HG02588 (cell line): ENCODE results near the gene AGTPBP1.
A peak's percentile ranks its signal among the peaks of the same experiment; 100 is the strongest.
"Not testable (repeated sequence)": the region's sequence is repeated elsewhere in the genome, so short reads cannot be mapped to it uniquely, and the experiment has no call there.

ENCODE experiments used
- ATAC-seq: cut with Tn5 transposase; IDR thresholded peaks from one replicate; pipeline ENCODE4 v1.9.1; 2021; ENCODE audit warnings: mild to moderate bottlenecking, moderate library complexity; ENCODE audit not compliant: unreplicated experiment

Gene AGTPBP1

GRCh38 chr9:85717818-85718217 is 23.9 kb downstream of the AGTPBP1 start:
- ATAC-seq: not testable (repeated sequence)

DNA sequence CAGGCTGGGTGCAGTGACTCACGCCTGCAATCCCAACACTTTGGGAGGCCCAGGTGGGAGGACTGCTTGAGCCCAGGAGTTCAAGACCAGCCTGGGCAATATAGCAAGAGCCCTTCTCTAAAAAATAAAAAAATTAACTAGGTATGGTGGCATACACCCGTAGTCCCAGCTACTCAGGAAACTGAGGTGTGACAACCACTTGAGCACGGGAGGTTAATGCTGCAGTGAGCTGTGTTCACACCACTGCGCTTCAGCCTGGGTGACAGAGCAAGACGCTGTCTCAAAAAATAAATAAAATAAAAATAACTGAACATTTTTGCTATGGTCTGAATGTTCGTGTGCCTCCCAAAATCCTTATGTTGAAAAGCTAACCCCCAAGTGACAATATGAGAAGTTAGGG is 24.5 kb downstream of the AGTPBP1 start:
- ATAC-seq: no peak

DNA sequence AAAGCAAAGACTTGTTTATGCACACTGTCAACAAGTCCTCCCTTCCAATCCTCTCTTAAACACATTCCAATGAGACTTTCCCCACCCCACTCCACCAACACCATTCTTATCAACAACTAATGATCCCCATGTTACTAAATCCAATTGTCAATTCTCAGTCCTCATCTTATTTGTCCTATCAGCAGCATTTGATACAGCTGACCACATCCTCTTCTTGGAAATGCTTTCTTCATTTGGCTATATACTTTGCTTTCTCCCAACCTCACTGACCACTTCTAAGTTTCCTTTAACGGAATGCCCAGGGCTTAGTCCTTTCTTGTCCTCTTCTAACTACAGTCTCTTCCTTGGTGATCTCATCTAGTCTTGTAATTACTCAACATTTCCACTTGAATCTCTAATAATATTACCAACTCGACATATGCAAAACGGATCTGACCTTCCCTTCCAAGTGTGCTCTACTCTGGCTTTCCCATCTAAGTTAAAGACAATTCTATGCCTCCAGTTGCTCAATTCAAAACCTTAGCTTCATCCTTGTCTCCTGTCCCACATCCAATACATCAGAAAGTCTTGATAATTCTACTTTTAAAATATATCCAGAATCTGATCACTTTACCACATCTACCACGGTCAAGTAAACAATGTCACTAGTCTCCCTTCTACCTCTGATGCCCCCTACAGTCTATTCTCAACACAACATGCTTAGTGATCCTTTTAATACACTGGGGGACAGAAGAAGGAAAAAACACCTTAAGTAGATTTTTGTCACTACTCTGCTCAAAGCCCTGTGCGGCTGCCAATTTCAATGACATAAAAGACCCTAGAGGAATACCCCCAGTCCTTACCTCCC is 25.5 kb downstream of the AGTPBP1 start:
- peak; percentile 74 for ATAC-seq

DNA sequence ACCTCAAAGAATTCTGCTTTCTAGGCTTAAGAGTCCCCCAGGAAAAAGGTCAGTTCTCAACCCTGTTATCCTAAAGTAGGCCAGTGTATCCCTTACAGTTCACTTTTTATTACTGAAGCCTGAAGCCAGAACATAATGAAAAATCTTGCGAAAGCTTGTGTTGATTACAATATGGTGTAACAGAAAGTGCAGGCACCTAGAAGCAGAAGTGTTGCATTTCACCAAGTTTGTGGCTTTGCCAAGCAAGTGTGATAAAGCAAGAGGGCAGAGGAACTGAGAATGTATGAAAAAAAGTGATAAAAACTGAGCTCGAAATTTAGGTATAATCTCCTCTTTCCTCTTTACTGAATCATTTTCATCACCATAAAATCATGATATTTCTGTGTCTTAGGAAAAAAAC is 26.2 kb downstream of the AGTPBP1 start:
- peak; percentile 69 for ATAC-seq

- no peak for ATAC-seq
Observed at GRCh38 chr9:85713897-85714296, 27.9 kb downstream of the AGTPBP1 start.

- no peak for ATAC-seq
Observed at GRCh38 chr9:85704744-85705143, 37.0 kb downstream of the AGTPBP1 start.

DNA sequence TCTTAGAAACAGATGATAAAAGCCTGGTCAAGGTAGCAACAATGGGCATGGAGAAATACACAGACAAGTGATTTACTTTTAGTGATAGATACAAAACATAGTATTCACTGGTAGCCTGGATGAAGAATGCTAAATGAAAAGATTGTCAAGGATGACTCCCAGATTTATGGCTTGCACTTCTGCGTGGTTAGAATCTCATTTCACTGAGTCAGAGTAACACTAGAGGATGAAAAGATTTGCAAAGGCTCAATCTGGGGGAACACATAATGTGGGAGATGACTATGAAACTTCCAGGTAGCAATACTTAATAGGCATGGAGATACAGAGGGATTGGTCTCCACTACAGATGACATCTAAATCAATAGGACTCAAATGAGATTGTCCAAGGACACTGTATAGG is 38.4 kb downstream of the AGTPBP1 start:
- no peak for ATAC-seq

DNA sequence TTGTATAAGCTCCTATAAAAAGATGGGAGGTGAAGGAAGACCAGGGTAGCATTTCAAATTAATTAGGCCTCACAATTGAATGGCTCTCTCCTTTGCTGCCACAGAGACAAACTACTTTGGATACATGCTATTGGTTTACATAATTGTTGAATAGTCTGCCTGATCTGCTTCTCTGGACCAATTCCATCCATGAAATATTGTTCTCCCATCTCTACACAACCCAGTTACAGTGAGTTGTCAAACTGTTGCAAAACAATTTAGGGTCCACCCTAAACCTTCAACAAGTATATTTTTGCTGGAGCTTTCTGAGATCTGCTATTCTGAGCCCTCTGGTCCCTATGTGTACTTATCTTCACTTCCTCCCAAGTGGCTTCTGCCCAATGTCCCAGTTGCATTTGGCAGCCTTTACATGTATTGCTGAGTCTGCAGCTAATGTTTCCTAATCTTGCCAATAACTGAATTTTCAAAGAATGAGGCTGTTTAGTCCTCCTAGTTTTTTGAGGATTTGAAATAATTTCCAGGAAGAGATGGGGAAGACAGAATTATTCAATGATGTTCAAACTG is 38.9 kb downstream of the AGTPBP1 start:
- no peak for ATAC-seq

GRCh38 chr9:85702191-85702590 is 39.6 kb downstream of the AGTPBP1 start:
- ATAC-seq: no peak

GRCh38 chr9:85700330-85700729 is 41.4 kb downstream of the AGTPBP1 start:
- ATAC-seq: no peak

DNA sequence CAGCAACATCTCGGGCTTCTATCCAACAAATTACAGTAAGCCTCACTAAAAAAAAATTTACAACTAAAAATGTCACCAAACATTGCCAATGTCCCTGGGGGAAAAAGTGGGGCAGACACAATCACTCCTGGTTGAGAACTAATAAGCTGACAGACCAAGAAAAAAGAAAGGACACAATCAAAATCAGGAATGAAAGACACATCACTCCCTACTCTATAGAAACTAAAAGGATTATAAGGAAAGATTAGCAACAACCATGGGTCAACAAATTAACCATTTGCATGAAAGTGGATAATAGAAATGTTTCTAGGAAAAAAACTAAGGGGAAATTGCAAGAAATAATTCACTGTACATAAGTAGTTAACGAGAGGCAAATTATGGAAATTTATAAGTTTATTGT is 53.4 kb downstream of the AGTPBP1 start:
- no peak for ATAC-seq

GRCh38 chr9:85685081-85685480 is 56.7 kb downstream of the AGTPBP1 start:
- no peak for ATAC-seq

GRCh38 chr9:85676790-85677189 is 65.0 kb downstream of the AGTPBP1 start:
- no peak for ATAC-seq

DNA sequence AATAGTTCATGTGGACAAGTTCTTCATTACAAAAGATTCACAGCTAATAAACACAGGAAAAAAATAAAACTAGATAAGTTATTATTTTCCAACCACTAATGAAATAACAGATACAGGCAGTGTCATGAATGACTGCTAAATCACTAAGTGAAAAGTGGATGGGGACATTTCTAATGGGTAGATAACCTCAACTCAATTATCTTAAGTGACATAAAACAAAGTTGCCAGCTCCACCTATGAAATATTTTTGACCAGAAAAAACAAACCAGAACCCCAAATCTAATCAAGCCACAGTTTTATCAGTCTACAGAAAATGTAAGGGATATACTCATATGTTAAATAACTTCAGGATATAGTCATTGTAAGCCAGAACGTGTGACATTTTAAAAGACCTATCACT is 74.4 kb downstream of the AGTPBP1 start:
- ATAC-seq: no peak

- no peak for ATAC-seq
Observed at GRCh38 chr9:85666086-85666485, 75.7 kb downstream of the AGTPBP1 start.

DNA sequence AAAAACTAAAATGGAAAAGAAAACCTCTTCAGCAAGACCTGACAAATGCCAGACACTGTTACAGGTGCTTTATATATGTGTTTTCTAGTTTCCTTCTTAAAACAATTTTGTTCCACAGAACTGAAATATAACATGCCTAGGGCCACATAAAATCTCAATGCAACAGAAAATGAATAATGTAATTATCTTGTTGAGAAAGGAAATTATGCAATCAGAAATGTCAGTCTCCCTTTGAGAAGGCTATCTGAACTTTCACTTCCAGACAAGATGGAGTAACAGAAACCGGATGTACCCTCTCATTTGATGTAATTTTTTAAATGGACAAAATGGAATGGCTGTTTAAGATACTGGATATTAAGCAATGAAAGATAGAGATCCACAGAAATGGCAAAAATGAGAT is 79.2 kb downstream of the AGTPBP1 start:
- ATAC-seq: no peak

GRCh38 chr9:85658716-85659115 is 83.0 kb downstream of the AGTPBP1 start:
- no peak for ATAC-seq

- no peak for ATAC-seq
Observed at GRCh38 chr9:85653153-85653552, 88.6 kb downstream of the AGTPBP1 start.

GRCh38 chr9:85647571-85647970 is 94.2 kb downstream of the AGTPBP1 start:
- no peak for ATAC-seq

GRCh38 chr9:85645909-85646627 is 95.7 kb downstream of the AGTPBP1 start:
- ATAC-seq: no peak

GRCh38 chr9:85640425-85640824 is 101.3 kb downstream of the AGTPBP1 start:
- ATAC-seq: no peak

DNA sequence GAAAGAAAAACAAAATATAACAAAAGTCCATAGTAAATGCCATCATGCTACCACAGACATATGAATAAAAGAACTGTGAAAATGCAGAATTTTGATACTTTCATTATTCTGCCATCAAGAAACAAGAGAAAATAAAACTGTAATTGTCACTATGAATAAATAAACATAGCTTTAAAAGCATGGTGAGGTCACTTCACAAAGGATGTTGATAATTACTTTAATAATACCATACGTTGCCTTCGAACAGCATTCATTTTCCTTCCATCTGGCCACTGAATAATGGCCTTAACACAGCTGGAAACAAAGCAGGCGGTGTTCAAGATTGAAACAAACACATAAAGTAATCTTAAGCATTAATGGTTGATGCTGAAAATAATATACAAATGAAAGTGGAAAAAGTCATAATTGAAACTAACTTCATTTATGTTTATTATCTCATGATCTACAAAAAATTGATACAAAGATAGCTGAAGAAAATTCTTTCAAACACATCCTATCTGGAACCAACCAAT is 102.0 kb downstream of the AGTPBP1 start:
- no peak for ATAC-seq
